GM12878 (cell line): ENCODE measurements around the gene STARD5.

ENCODE experiments used
- CTCF ChIP-seq, 3 experiments: IDR thresholded peaks in 2 of 3; conservative IDR thresholded peaks in 1 of 3; 2 replicates each; pipeline ENCODE4 v1.5.1; 2011; ENCODE audit warnings: low read depth in 3 of 3, low read length in 3 of 3, mild to moderate bottlenecking in 3 of 3, control low read depth in 2 of 3, moderate library complexity in 2 of 3, inconsistent platforms in 1 of 3, mixed read lengths in 1 of 3; ENCODE audit not compliant: control insufficient read depth in 2 of 3, insufficient read depth in 1 of 3; ENCODE audit errors: extremely low read depth in 1 of 3
- CUX1 ChIP-seq: IDR thresholded peaks from 2 replicates; pipeline ENCODE4 v1.6.1; 2012; ENCODE audit warnings: improper control_type of control experiment, low read depth, low read length; ENCODE audit not compliant: insufficient replicate concordance
- E2F4 ChIP-seq: IDR thresholded peaks from 2 replicates; pipeline ENCODE4 v1.6.1; 2012; ENCODE audit warnings: low read depth, low read length, improper control_type of control experiment
- GATAD2B ChIP-seq: fragments of 450-650 bp; conservative IDR thresholded peaks from 2 replicates; pipeline ENCODE4 v1.6.1; 2017; ENCODE audit warnings: low read depth, mild to moderate bottlenecking, moderate library complexity
- NFIC ChIP-seq: IDR thresholded peaks from 2 replicates; pipeline ENCODE4 v1.6.1; 2012; ENCODE audit warnings: low read depth, mild to moderate bottlenecking, inconsistent platforms, low read length, moderate library complexity
- SRF ChIP-seq, 2 experiments: IDR thresholded peaks; 2 replicates each; pipeline ENCODE4 v1.6.1; 2011; ENCODE audit warnings: low read depth in 2 of 2, low read length in 2 of 2, mild to moderate bottlenecking in 1 of 2, moderate library complexity in 1 of 2

GRCh38 chr15:81372575-81372974 is 48.6 kb upstream of the STARD5 start:
- TF ChIP-seq CTCF (IDR thresholded peaks at IDR 0.05 in 2 of 3, conservative IDR thresholded peaks at IDR 0.05 in 1 of 3; ENCODE audit: control insufficient read depth in 2 of 3, extremely low read depth in 1 of 3, insufficient read depth in 1 of 3, low read depth in 3 of 3, low read length in 3 of 3): no peak
- no peak for TF ChIP-seq E2F4
- no peak for TF ChIP-seq SRF (IDR thresholded peaks at IDR 0.05; ENCODE audit: low read depth in 2 of 2, low read length in 2 of 2)
- TF ChIP-seq CUX1: no peak
- no peak for TF ChIP-seq NFIC
- TF ChIP-seq GATAD2B: no peak
